IMR-90 (cell line): ENCODE measurements around the gene SEMA5A. TPM values are rescaled to one million over a fixed set of nuclear protein-coding genes. Genes with fewer than 3 reads are reported as not detected.

Experiments
- ATAC-seq: fragments of 200-7000 bp; cut with Tn5 transposase; 2 replicates; pipeline ENCODE4 v1.9.1; 2020; ENCODE audit warnings: low read depth, mild to moderate bottlenecking, moderate library complexity
- BruUV-seq: library from RNA; stranded (reverse); fragments of 400-500 nt; replicated peaks from 2 replicates; lab custom pipeline; 2021; lab: Mats Ljungman, UMichigan
- CTCF ChIA-PET: fragments of 300-600 bp; formaldehyde crosslinking; extraction: SDS; loops from one replicate; lab custom pipeline; 2021; ENCODE audit warnings: antibody characterized with exemption; lab: Yijun Ruan, JAX
- POLR2A ChIA-PET: fragments of 300-600 bp; sonication (Branson Sonifier 250); formaldehyde crosslinking; loops from one replicate; lab custom pipeline; 2022; ENCODE audit warnings: antibody characterized with exemption; ENCODE audit not compliant: unreplicated experiment; lab: Charles Lee
- DNase-seq: peaks from one replicate; pipeline ENCODE4 v3.0.0; 2013
- H2AFZ ChIP-seq: replicated peaks from 2 replicates; pipeline ENCODE3; 2013; ENCODE audit warnings: low read length, mild to moderate bottlenecking; ENCODE audit not compliant: poor library complexity
- H2AK5ac ChIP-seq: 2 replicates; pipeline ENCODE4 v1.6.1; 2013; ENCODE audit warnings: low read depth, low read length, inconsistent platforms
- H2AK9ac ChIP-seq: replicated peaks from 2 replicates; pipeline ENCODE3; 2013; ENCODE audit warnings: mild to moderate bottlenecking, low read depth, low read length, moderate library complexity; ENCODE audit not compliant: poor library complexity
- H2BK120ac ChIP-seq: 2 replicates; pipeline ENCODE4 v1.6.1; 2013; ENCODE audit warnings: low read depth, low read length, inconsistent platforms
- H2BK15ac ChIP-seq: 3 replicates; pipeline ENCODE4 v1.6.1; 2013; ENCODE audit warnings: low read depth, low read length, inconsistent platforms
- H2BK20ac ChIP-seq: 2 replicates; pipeline ENCODE4 v1.6.1; 2013; ENCODE audit warnings: low read depth, mild to moderate bottlenecking, inconsistent platforms, low read length, moderate library complexity
- H2BK5ac ChIP-seq: 2 replicates; pipeline ENCODE4 v1.6.1; 2013; ENCODE audit warnings: mild to moderate bottlenecking, low read depth, low read length, inconsistent platforms; ENCODE audit not compliant: poor library complexity, severe bottlenecking
- H3K14ac ChIP-seq: replicated peaks from 2 replicates; pipeline ENCODE4 v1.6.1; 2013; ENCODE audit warnings: low read depth, low read length, inconsistent platforms
- H3K18ac ChIP-seq: 2 replicates; pipeline ENCODE4 v1.6.1; 2013; ENCODE audit warnings: low read depth, low read length, control low read depth
- H3K23ac ChIP-seq: 2 replicates; pipeline ENCODE4 v1.6.1; 2013; ENCODE audit warnings: low read depth, low read length, inconsistent platforms
- H3K27ac ChIP-seq: 2 replicates; pipeline ENCODE4 v1.5.1; 2013; ENCODE audit warnings: mild to moderate bottlenecking, control low read depth, low read length; ENCODE audit not compliant: insufficient read depth
- H3K27me3 ChIP-seq: 2 replicates; pipeline ENCODE4 v1.6.1; 2013; ENCODE audit warnings: low read length; ENCODE audit not compliant: control insufficient read depth, insufficient read depth
- H3K36me3 ChIP-seq: 2 replicates; pipeline ENCODE4 v1.6.1; 2013; ENCODE audit warnings: low read length, mixed read lengths; ENCODE audit not compliant: control insufficient read depth, insufficient read depth
- H3K4ac ChIP-seq: 2 replicates; pipeline ENCODE4 v1.6.1; 2013; ENCODE audit warnings: low read depth, low read length, inconsistent platforms
- H3K4me1 ChIP-seq: 2 replicates; pipeline ENCODE4 v1.6.1; 2013; ENCODE audit warnings: low read length, mixed read lengths; ENCODE audit not compliant: control insufficient read depth, insufficient read depth
- H3K4me2 ChIP-seq: 2 replicates; pipeline ENCODE4 v1.6.1; 2013; ENCODE audit warnings: low read depth, mild to moderate bottlenecking, control low read depth, low read length, moderate library complexity
- H3K4me3 ChIP-seq: 2 replicates; pipeline ENCODE4 v1.5.1; 2013; ENCODE audit warnings: low read depth, mild to moderate bottlenecking, control low read depth, low read length, moderate library complexity; ENCODE audit not compliant: insufficient read depth
- H3K56ac ChIP-seq: 2 replicates; pipeline ENCODE4 v1.6.1; 2013; ENCODE audit warnings: low read length, inconsistent platforms; ENCODE audit not compliant: insufficient read depth; ENCODE audit errors: extremely low read depth
- H3K79me1 ChIP-seq, 2 experiments: 2 replicates each; pipeline ENCODE4 v1.6.1; 2013; ENCODE audit warnings: low read length in 2 of 2, inconsistent platforms in 1 of 2, low read depth in 1 of 2
- H3K9ac ChIP-seq: 2 replicates; pipeline ENCODE4 v1.6.1; 2013; ENCODE audit warnings: low read depth, low read length, control low read depth
- H3K9me1 ChIP-seq: 2 replicates; pipeline ENCODE4 v1.6.1; 2013; ENCODE audit warnings: low read length, inconsistent platforms; ENCODE audit not compliant: insufficient read depth
- H3K9me3 ChIP-seq: 2 replicates; pipeline ENCODE4 v1.6.1; 2013; ENCODE audit warnings: low read length; ENCODE audit not compliant: control insufficient read depth, insufficient read depth
- H4K20me1 ChIP-seq: 2 replicates; pipeline ENCODE4 v1.6.1; 2013; ENCODE audit warnings: low read length, inconsistent platforms; ENCODE audit not compliant: insufficient read depth
- H4K5ac ChIP-seq: 2 replicates; pipeline ENCODE4 v1.6.1; 2013; ENCODE audit warnings: mild to moderate bottlenecking, low read depth, low read length, control low read depth
- H4K8ac ChIP-seq, 2 experiments: 2 replicates each; pipeline ENCODE4 v1.6.1; 2013; ENCODE audit warnings: low read depth in 2 of 2, low read length in 2 of 2, control low read depth in 1 of 2, inconsistent platforms in 1 of 2
- H4K91ac ChIP-seq: 2 replicates; pipeline ENCODE4 v1.6.1; 2013; ENCODE audit warnings: low read depth, low read length, inconsistent platforms; ENCODE audit not compliant: insufficient read depth
- MAZ ChIP-seq: IDR thresholded peaks from 2 replicates; pipeline ENCODE4 v1.6.1; 2012; ENCODE audit warnings: low read depth, mild to moderate bottlenecking, low read length, improper control_type of control experiment, moderate library complexity, borderline replicate concordance
- WGBS, 2 experiments: methylation state at CpG; one replicate each; pipeline versions ENCODE4 v1.1.5 to v1.1.7; 2013; ENCODE audit warnings: missing lambda C conversion rate in 2 of 2; ENCODE audit not compliant: insufficient read length in 1 of 2; ENCODE audit errors: extremely low coverage in 2 of 2; 5-methylcytosine and 5-hydroxymethylcytosine counted together
- dilution Hi-C: fragments of 300-500 bp; cut with HindIII; formaldehyde crosslinking; loops from one replicate; pipeline ENCODE4 v1.14.3; 2018; ENCODE audit warnings: low sequenced_read_pairs; ENCODE audit not compliant: unreplicated experiment
- in situ Hi-C: fragments of 300-500 bp; cut with MboI; formaldehyde crosslinking; loops from 3 replicates; pipeline ENCODE4 v1.14.3; 2019; ENCODE audit warnings: low sequenced_read_pairs, inconsistent platforms, mixed read lengths
- intact Hi-C: fragments of 100-400 bp; cut with micrococcal nuclease; formaldehyde crosslinking; loops from 2 replicates; pipeline ENCODE4 v1.10.0; 2022
- polyA plus RNA-seq, 3 experiments: library from polyadenylated mRNA; depleted of rRNA; stranded (reverse); fragments of >200 nt; gene quantifications; 2 replicates each; pipeline ENCODE4 v1.2.3, GENCODE V29; 2012; ENCODE audit warnings: low replicate concordance in 1 of 3
- total RNA-seq: library from RNA; depleted of rRNA; stranded (reverse); fragments of >200 nt; gene quantifications from 2 replicates; pipeline ENCODE4 v1.2.3, GENCODE V29; 2012
- TF ChIP-seq, protein P1 (sequence below): fragments of 150-350 bp; IDR thresholded peaks from 2 replicates; pipeline ENCODE4 v1.6.1; 2016; ENCODE audit warnings: low read depth, mild to moderate bottlenecking, low read length, moderate library complexity, borderline replicate concordance

Gene SEMA5A
- total and polyA plus RNA-seq, 2 of the 4 experiments (the other 2 are of a cell fraction), result 8.2 to 9.9 TPM

DNA sequence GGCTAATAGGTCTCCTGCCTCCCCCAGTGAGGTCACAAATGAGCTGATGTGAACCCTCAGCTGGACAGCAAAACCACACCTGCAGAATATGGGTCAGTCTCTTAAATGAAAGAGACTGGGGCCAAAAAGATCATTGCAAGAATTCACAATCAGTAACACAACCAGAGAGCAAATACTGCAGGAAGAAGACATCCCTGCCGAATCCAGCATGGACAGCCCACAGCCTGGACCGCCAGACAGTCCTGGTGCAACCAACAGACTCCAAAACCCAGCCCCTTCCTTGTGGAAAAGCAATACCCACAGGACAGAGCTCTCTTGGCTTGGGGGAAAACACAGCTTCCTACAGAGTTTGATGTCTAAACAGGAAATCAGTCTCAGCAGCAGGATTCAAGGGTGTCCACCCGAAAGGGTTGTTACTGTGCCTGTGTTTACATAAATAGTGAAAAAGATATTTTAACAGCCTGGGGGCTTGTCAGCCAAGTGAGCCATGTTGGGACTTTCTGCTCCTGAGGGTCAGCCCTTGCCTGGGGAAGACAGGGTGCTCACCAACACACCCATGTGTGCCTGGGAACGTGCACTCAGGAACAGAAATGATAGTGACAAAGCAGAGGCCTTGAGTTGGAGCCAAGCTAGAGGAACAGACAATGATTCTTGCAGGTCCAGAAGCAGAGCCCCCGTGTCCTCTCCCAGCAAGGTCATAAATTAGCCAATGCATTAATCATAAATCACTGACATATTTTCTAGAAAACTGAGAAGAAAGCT lies 106.2 kb downstream of the SEMA5A start:
- intact Hi-C loops (no loop called here), dilution Hi-C loops (no loop called here), in situ Hi-C loops (no loop called here)
- H3K4ac ChIP-seq, result peak overlapping the region; percentile 73
- H3K4me1 ChIP-seq, result peaks cover 15% of the 10 kb centered on the region
- POLR2A ChIA-PET, result interaction anchor here (0.6 kb wide), 1 partner anchor 9 kb away, joined by 3 read pairs; no protein-coding TSS in a partner anchor
- H3K27me3 ChIP-seq, result no peaks in the 10 kb centered on the region
- peak overlapping the region; percentile 93 for H4K5ac ChIP-seq
- peak overlapping the region; percentile 83 for H2BK120ac ChIP-seq
- H3K23ac ChIP-seq, result peak overlapping the region; percentile 66
- H3K14ac ChIP-seq, result peak overlapping the region; percentile 45
- TF ChIP-seq MAZ, result no peak
- TF ChIP-seq, protein P1, sequence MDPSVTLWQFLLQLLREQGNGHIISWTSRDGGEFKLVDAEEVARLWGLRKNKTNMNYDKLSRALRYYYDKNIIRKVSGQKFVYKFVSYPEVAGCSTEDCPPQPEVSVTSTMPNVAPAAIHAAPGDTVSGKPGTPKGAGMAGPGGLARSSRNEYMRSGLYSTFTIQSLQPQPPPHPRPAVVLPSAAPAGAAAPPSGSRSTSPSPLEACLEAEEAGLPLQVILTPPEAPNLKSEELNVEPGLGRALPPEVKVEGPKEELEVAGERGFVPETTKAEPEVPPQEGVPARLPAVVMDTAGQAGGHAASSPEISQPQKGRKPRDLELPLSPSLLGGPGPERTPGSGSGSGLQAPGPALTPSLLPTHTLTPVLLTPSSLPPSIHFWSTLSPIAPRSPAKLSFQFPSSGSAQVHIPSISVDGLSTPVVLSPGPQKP, result no peak
- H3K4me2 ChIP-seq, result peak overlapping the region; percentile 69
- H3K9me3 ChIP-seq, result no peaks in the 10 kb centered on the region
- peaks cover 9% of the 10 kb centered on the region; the same call in 1 of the 2 replicates for H4K20me1 ChIP-seq
- H2AK5ac ChIP-seq, result peak overlapping the region; percentile 91
- peak overlapping the region; percentile 80 for H3K27ac ChIP-seq
- CTCF ChIA-PET, result no interaction called here
- peak overlapping the region; percentile 79 for H4K91ac ChIP-seq
- H3K79me1 ChIP-seq, result peaks cover 18 to 59% of the 10 kb centered on the region in 2 experiments; a peak in 3 of 4 replicates
- H4K8ac ChIP-seq, result peak overlapping the region; percentile 73 to 81
- peak overlapping the region; percentile 86 for H2BK5ac ChIP-seq
- peak overlapping the region; percentile 7 for H2AK9ac ChIP-seq
- H3K4me3 ChIP-seq, result no peak overlapping the region
- H3K56ac ChIP-seq, result peak overlapping the region; percentile 0; the same call in 1 of the 2 replicates
- H2AFZ ChIP-seq, result peak overlapping the region; percentile 65
- H3K18ac ChIP-seq, result peak overlapping the region; percentile 96
- peak overlapping the region; percentile 93; the same call in 2 of the 3 replicates for H2BK15ac ChIP-seq
- DNase-seq (peak; percentile 26), ATAC-seq (peak; percentile 44)
- H3K9me1 ChIP-seq, result peaks cover 26% of the 10 kb centered on the region; the same call in 1 of the 2 replicates
- peak overlapping the region; percentile 23; the same call in 1 of the 2 replicates for H3K9ac ChIP-seq
- H3K36me3 ChIP-seq, result peaks cover 7% of the 10 kb centered on the region
- WGBS, 2 experiments, result 20% methylated on average over 1 of the region's 5 CpGs; no CpG with 5 or more reads in 1 of the 2 experiments
- H2BK20ac ChIP-seq, result peak overlapping the region; percentile 83
- BruUV-seq, result no TSS peak
